ENCODE results near the gene TMPRSS4.

Gene TMPRSS4

GRCh38 chr11:118098996-118099837 is 22.3 kb downstream of the TMPRSS4 start:
- Histone ChIP-seq H3K79me2 (ENCODE audit: low read length) (no peaks in the 10 kb centered on the region), H3K4me3 (ENCODE audit: low read length) (no peak overlapping the region), H4K20me1 (ENCODE audit: insufficient read depth, low read length) (no peaks in the 10 kb centered on the region), H3K36me3 (replicated peaks; ENCODE audit: low read depth, low read length) (no peaks in the 10 kb centered on the region), H3K4me2 (ENCODE audit: low read length) (no peak overlapping the region), H3K9ac (ENCODE audit: low read length) (no peak overlapping the region), H2AFZ (ENCODE audit: low read depth, low read length) (no peak overlapping the region), H3K27ac (ENCODE audit: low read length) (no peak overlapping the region), H3K4me1 (ENCODE audit: low read length) (no peaks in the 10 kb centered on the region), H3K27me3 (ENCODE audit: low read depth, low read length) (peaks cover 9% of the 10 kb centered on the region), H3K9me3 (ENCODE audit: insufficient read depth, low read length) (no peaks in the 10 kb centered on the region)
- TF ChIP-seq CTCF (IDR thresholded peaks at IDR 0.05; ENCODE audit: low read depth, low read length) (no peak), EZH2phosphoT487 (IDR thresholded peaks at IDR 0.05; ENCODE audit: low read depth) (no peak)

- TF ChIP-seq CTCF (IDR thresholded peaks at IDR 0.05; ENCODE audit: low read depth, low read length): no peak
- no peak for TF ChIP-seq EZH2phosphoT487 (IDR thresholded peaks at IDR 0.05; ENCODE audit: low read depth)
Measured at GRCh38 chr11:118099838-118100556, 23.1 kb downstream of the TMPRSS4 start.

GRCh38 chr11:118100691-118101232 is 23.9 kb downstream of the TMPRSS4 start:
- H3K79me2 ChIP-seq (ENCODE audit: low read length): no peaks in the 10 kb centered on the region
- H3K36me3 ChIP-seq (replicated peaks; ENCODE audit: low read depth, low read length): no peaks in the 10 kb centered on the region
- H3K9ac ChIP-seq (ENCODE audit: low read length): no peak overlapping the region
- H3K27me3 ChIP-seq (ENCODE audit: low read depth, low read length): peaks cover 9% of the 10 kb centered on the region
- H3K9me3 ChIP-seq (ENCODE audit: insufficient read depth, low read length): no peaks in the 10 kb centered on the region
- no peak overlapping the region for H3K27ac ChIP-seq (ENCODE audit: low read length)
- H3K4me2 ChIP-seq (ENCODE audit: low read length): no peak overlapping the region
- H3K4me3 ChIP-seq (ENCODE audit: low read length): no peak overlapping the region
- H2AFZ ChIP-seq (ENCODE audit: low read depth, low read length): no peak overlapping the region
- H4K20me1 ChIP-seq (ENCODE audit: insufficient read depth, low read length): no peaks in the 10 kb centered on the region
- H3K4me1 ChIP-seq (ENCODE audit: low read length): no peaks in the 10 kb centered on the region
- TF ChIP-seq EZH2phosphoT487 (IDR thresholded peaks at IDR 0.05; ENCODE audit: low read depth): no peak
- TF ChIP-seq CTCF (IDR thresholded peaks at IDR 0.05; ENCODE audit: low read depth, low read length): no peak

More at GRCh38 chr11:118099838-118100556, 23.1 kb downstream of the TMPRSS4 start:
- Histone ChIP-seq H4K20me1 (ENCODE audit: insufficient read depth, low read length) (no peaks in the 10 kb centered on the region), H3K9me3 (ENCODE audit: insufficient read depth, low read length) (no peaks in the 10 kb centered on the region), H3K36me3 (replicated peaks; ENCODE audit: low read depth, low read length) (no peaks in the 10 kb centered on the region), H3K9ac (ENCODE audit: low read length) (no peak overlapping the region), H3K27ac (ENCODE audit: low read length) (no peak overlapping the region), H2AFZ (ENCODE audit: low read depth, low read length) (no peak overlapping the region), H3K4me2 (ENCODE audit: low read length) (no peak overlapping the region), H3K4me1 (ENCODE audit: low read length) (no peaks in the 10 kb centered on the region), H3K4me3 (ENCODE audit: low read length) (no peak overlapping the region), H3K79me2 (ENCODE audit: low read length) (no peaks in the 10 kb centered on the region), H3K27me3 (ENCODE audit: low read depth, low read length) (peaks cover 9% of the 10 kb centered on the region)

- H3K79me2 ChIP-seq (ENCODE audit: low read length): no peaks in the 10 kb centered on the region
- H3K9ac ChIP-seq (ENCODE audit: low read length): no peak overlapping the region
- no peaks in the 10 kb centered on the region for H3K4me1 ChIP-seq (ENCODE audit: low read length)
- H3K27me3 ChIP-seq (ENCODE audit: low read depth, low read length): peaks cover 9% of the 10 kb centered on the region
- H3K4me2 ChIP-seq (ENCODE audit: low read length): no peak overlapping the region
- no peaks in the 10 kb centered on the region for H4K20me1 ChIP-seq (ENCODE audit: insufficient read depth, low read length)
- no peak overlapping the region for H2AFZ ChIP-seq (ENCODE audit: low read depth, low read length)
- no peaks in the 10 kb centered on the region for H3K36me3 ChIP-seq (replicated peaks; ENCODE audit: low read depth, low read length)
- H3K4me3 ChIP-seq (ENCODE audit: low read length): no peak overlapping the region
- no peak overlapping the region for H3K27ac ChIP-seq (ENCODE audit: low read length)
- no peaks in the 10 kb centered on the region for H3K9me3 ChIP-seq (ENCODE audit: insufficient read depth, low read length)
- TF ChIP-seq EZH2phosphoT487 (IDR thresholded peaks at IDR 0.05; ENCODE audit: low read depth) (no peak), CTCF (IDR thresholded peaks at IDR 0.05; ENCODE audit: low read depth, low read length) (no peak)
Measured at GRCh38 chr11:118102721-118103261, 25.9 kb downstream of the TMPRSS4 start.

All from OCI-LY3 (cell line).